Fibroblast of mammary gland (primary cell): ENCODE measurements around the gene FARS2.

ENCODE experiments used
- DNase-seq: peaks from one replicate; pipeline ENCODE4 v3.0.0-alpha.2; 2010; ENCODE audit warnings: low read depth
- H3K4me3 ChIP-seq: 2 replicates; pipeline ENCODE4 v1.5.1; 2011; ENCODE audit warnings: low read depth, mild to moderate bottlenecking, low read length, moderate library complexity; ENCODE audit not compliant: control insufficient read depth
- CTCF ChIP-seq: conservative IDR thresholded peaks from 2 replicates; pipeline ENCODE4 v1.5.1; 2011; ENCODE audit warnings: low read depth, low read length, inconsistent platforms; ENCODE audit not compliant: control insufficient read depth, insufficient read depth

Gene FARS2

GRCh38 chr6:5482619-5483018 lies 221.3 kb downstream of the FARS2 start:
- H3K4me3 ChIP-seq, result no peak overlapping the region
- no peak for DNase-seq
- TF ChIP-seq CTCF, result no peak

- DNase-seq, result no peak
- TF ChIP-seq CTCF, result no peak
Measured at GRCh38 chr6:5484692-5485091, 223.4 kb downstream of the FARS2 start.

GRCh38 chr6:5486214-5486613 lies 224.9 kb downstream of the FARS2 start:
- no peak for DNase-seq
- no peak for TF ChIP-seq CTCF
- H3K4me3 ChIP-seq, result no peak overlapping the region

More at GRCh38 chr6:5484692-5485091, 223.4 kb downstream of the FARS2 start:
- no peak overlapping the region for H3K4me3 ChIP-seq

GRCh38 chr6:5490501-5491069 lies 229.3 kb downstream of the FARS2 start:
- TF ChIP-seq CTCF, result no peak
- no peak for DNase-seq
- H3K4me3 ChIP-seq, result no peak overlapping the region

GRCh38 chr6:5492356-5492755 lies 231.0 kb downstream of the FARS2 start:
- TF ChIP-seq CTCF, result no peak
- DNase-seq, result no peak
- no peak overlapping the region for H3K4me3 ChIP-seq

GRCh38 chr6:5493806-5494205 lies 232.5 kb downstream of the FARS2 start:
- TF ChIP-seq CTCF, result no peak

GRCh38 chr6:5497896-5498578 lies 236.7 kb downstream of the FARS2 start:
- peak; percentile 89 for DNase-seq
- H3K4me3 ChIP-seq, result peak overlapping the region; percentile 25
- TF ChIP-seq CTCF, result no peak

More at GRCh38 chr6:5493806-5494205, 232.5 kb downstream of the FARS2 start:
- H3K4me3 ChIP-seq, result no peak overlapping the region
- DNase-seq, result no peak
